IMR-90 (cell line): Measurements from ENCODE around the gene PCBP3. TPM values are rescaled to one million over a fixed set of nuclear protein-coding genes. Genes with fewer than 3 reads are reported as not detected.

Experiments used
- ATAC-seq: fragments of 200-7000 bp; cut with Tn5 transposase; 2 replicates; pipeline ENCODE4 v1.9.1; 2020; ENCODE audit warnings: low read depth, mild to moderate bottlenecking, moderate library complexity
- BruUV-seq: library from RNA; stranded (reverse); fragments of 400-500 nt; replicated peaks from 2 replicates; lab custom pipeline; 2021; lab: Mats Ljungman, UMichigan
- CTCF ChIA-PET: fragments of 300-600 bp; formaldehyde crosslinking; extraction: SDS; loops from one replicate; lab custom pipeline; 2021; ENCODE audit warnings: antibody characterized with exemption; lab: Yijun Ruan, JAX
- POLR2A ChIA-PET: fragments of 300-600 bp; sonication (Branson Sonifier 250); formaldehyde crosslinking; loops from one replicate; lab custom pipeline; 2022; ENCODE audit warnings: antibody characterized with exemption; ENCODE audit not compliant: unreplicated experiment; lab: Charles Lee
- DNase-seq: peaks from one replicate; pipeline ENCODE4 v3.0.0; 2013
- H2AFZ ChIP-seq: replicated peaks from 2 replicates; pipeline ENCODE3; 2013; ENCODE audit warnings: low read length, mild to moderate bottlenecking; ENCODE audit not compliant: poor library complexity
- H2AK5ac ChIP-seq: 2 replicates; pipeline ENCODE4 v1.6.1; 2013; ENCODE audit warnings: low read depth, low read length, inconsistent platforms
- H2AK9ac ChIP-seq: replicated peaks from 2 replicates; pipeline ENCODE3; 2013; ENCODE audit warnings: mild to moderate bottlenecking, low read depth, low read length, moderate library complexity; ENCODE audit not compliant: poor library complexity
- H2BK120ac ChIP-seq: 2 replicates; pipeline ENCODE4 v1.6.1; 2013; ENCODE audit warnings: low read depth, low read length, inconsistent platforms
- H2BK15ac ChIP-seq: 3 replicates; pipeline ENCODE4 v1.6.1; 2013; ENCODE audit warnings: low read depth, low read length, inconsistent platforms
- H2BK20ac ChIP-seq: 2 replicates; pipeline ENCODE4 v1.6.1; 2013; ENCODE audit warnings: low read depth, mild to moderate bottlenecking, inconsistent platforms, low read length, moderate library complexity
- H2BK5ac ChIP-seq: 2 replicates; pipeline ENCODE4 v1.6.1; 2013; ENCODE audit warnings: mild to moderate bottlenecking, low read depth, low read length, inconsistent platforms; ENCODE audit not compliant: poor library complexity, severe bottlenecking
- H3K14ac ChIP-seq: replicated peaks from 2 replicates; pipeline ENCODE4 v1.6.1; 2013; ENCODE audit warnings: low read depth, low read length, inconsistent platforms
- H3K18ac ChIP-seq: 2 replicates; pipeline ENCODE4 v1.6.1; 2013; ENCODE audit warnings: low read depth, low read length, control low read depth
- H3K23ac ChIP-seq: 2 replicates; pipeline ENCODE4 v1.6.1; 2013; ENCODE audit warnings: low read depth, low read length, inconsistent platforms
- H3K27ac ChIP-seq: 2 replicates; pipeline ENCODE4 v1.5.1; 2013; ENCODE audit warnings: mild to moderate bottlenecking, control low read depth, low read length; ENCODE audit not compliant: insufficient read depth
- H3K27me3 ChIP-seq: 2 replicates; pipeline ENCODE4 v1.6.1; 2013; ENCODE audit warnings: low read length; ENCODE audit not compliant: control insufficient read depth, insufficient read depth
- H3K36me3 ChIP-seq: 2 replicates; pipeline ENCODE4 v1.6.1; 2013; ENCODE audit warnings: low read length, mixed read lengths; ENCODE audit not compliant: control insufficient read depth, insufficient read depth
- H3K4ac ChIP-seq: 2 replicates; pipeline ENCODE4 v1.6.1; 2013; ENCODE audit warnings: low read depth, low read length, inconsistent platforms
- H3K4me1 ChIP-seq: 2 replicates; pipeline ENCODE4 v1.6.1; 2013; ENCODE audit warnings: low read length, mixed read lengths; ENCODE audit not compliant: control insufficient read depth, insufficient read depth
- H3K4me2 ChIP-seq: 2 replicates; pipeline ENCODE4 v1.6.1; 2013; ENCODE audit warnings: low read depth, mild to moderate bottlenecking, control low read depth, low read length, moderate library complexity
- H3K4me3 ChIP-seq: 2 replicates; pipeline ENCODE4 v1.5.1; 2013; ENCODE audit warnings: low read depth, mild to moderate bottlenecking, control low read depth, low read length, moderate library complexity; ENCODE audit not compliant: insufficient read depth
- H3K56ac ChIP-seq: 2 replicates; pipeline ENCODE4 v1.6.1; 2013; ENCODE audit warnings: low read length, inconsistent platforms; ENCODE audit not compliant: insufficient read depth; ENCODE audit errors: extremely low read depth
- H3K79me1 ChIP-seq, 2 experiments: 2 replicates each; pipeline ENCODE4 v1.6.1; 2013; ENCODE audit warnings: low read length in 2 of 2, inconsistent platforms in 1 of 2, low read depth in 1 of 2
- H3K9ac ChIP-seq: 2 replicates; pipeline ENCODE4 v1.6.1; 2013; ENCODE audit warnings: low read depth, low read length, control low read depth
- H3K9me1 ChIP-seq: 2 replicates; pipeline ENCODE4 v1.6.1; 2013; ENCODE audit warnings: low read length, inconsistent platforms; ENCODE audit not compliant: insufficient read depth
- H3K9me3 ChIP-seq: 2 replicates; pipeline ENCODE4 v1.6.1; 2013; ENCODE audit warnings: low read length; ENCODE audit not compliant: control insufficient read depth, insufficient read depth
- H4K20me1 ChIP-seq: 2 replicates; pipeline ENCODE4 v1.6.1; 2013; ENCODE audit warnings: low read length, inconsistent platforms; ENCODE audit not compliant: insufficient read depth
- H4K5ac ChIP-seq: 2 replicates; pipeline ENCODE4 v1.6.1; 2013; ENCODE audit warnings: mild to moderate bottlenecking, low read depth, low read length, control low read depth
- H4K8ac ChIP-seq, 2 experiments: 2 replicates each; pipeline ENCODE4 v1.6.1; 2013; ENCODE audit warnings: low read depth in 2 of 2, low read length in 2 of 2, control low read depth in 1 of 2, inconsistent platforms in 1 of 2
- H4K91ac ChIP-seq: 2 replicates; pipeline ENCODE4 v1.6.1; 2013; ENCODE audit warnings: low read depth, low read length, inconsistent platforms; ENCODE audit not compliant: insufficient read depth
- BHLHE40 ChIP-seq: fragments of 150-350 bp; IDR thresholded peaks from 2 replicates; pipeline ENCODE4 v1.6.1; 2016; ENCODE audit warnings: mild to moderate bottlenecking, low read depth, low read length
- CHD1 ChIP-seq: IDR thresholded peaks from 2 replicates; pipeline ENCODE4 v1.6.1; 2012; ENCODE audit warnings: low read depth, low read length, improper control_type of control experiment
- CTCF ChIP-seq: conservative IDR thresholded peaks from 2 replicates; pipeline ENCODE4 v1.5.1; 2012; ENCODE audit warnings: mild to moderate bottlenecking, low read depth, low read length, improper control_type of control experiment
- MAFK ChIP-seq: IDR thresholded peaks from 2 replicates; pipeline ENCODE4 v1.6.1; 2012; ENCODE audit warnings: low read depth, low read length, improper control_type of control experiment
- MAZ ChIP-seq: IDR thresholded peaks from 2 replicates; pipeline ENCODE4 v1.6.1; 2012; ENCODE audit warnings: low read depth, mild to moderate bottlenecking, low read length, improper control_type of control experiment, moderate library complexity, borderline replicate concordance
- POLR2A ChIP-seq: IDR thresholded peaks from 2 replicates; pipeline ENCODE4 v1.6.1; 2012; ENCODE audit warnings: mild to moderate bottlenecking, low read depth, low read length
- RAD21 ChIP-seq: IDR thresholded peaks from 2 replicates; pipeline ENCODE4 v1.6.1; 2012; ENCODE audit warnings: low read length, improper control_type of control experiment
- RCOR1 ChIP-seq: IDR thresholded peaks from 2 replicates; pipeline ENCODE4 v1.6.1; 2012; ENCODE audit warnings: mild to moderate bottlenecking, low read length, improper control_type of control experiment; ENCODE audit not compliant: insufficient replicate concordance
- RFX5 ChIP-seq: IDR thresholded peaks from 2 replicates; pipeline ENCODE4 v1.8.0; 2012; ENCODE audit warnings: low read depth, mild to moderate bottlenecking, low read length, moderate library complexity
- SMC3 ChIP-seq: fragments of 150-350 bp; IDR thresholded peaks from 2 replicates; pipeline ENCODE4 v1.6.1; 2016; ENCODE audit warnings: low read depth, mild to moderate bottlenecking, antibody characterized with exemption, low read length, moderate library complexity
- WGBS, 2 experiments: methylation state at CpG; one replicate each; pipeline versions ENCODE4 v1.1.5 to v1.1.7; 2013; ENCODE audit warnings: missing lambda C conversion rate in 2 of 2; ENCODE audit not compliant: insufficient read length in 1 of 2; ENCODE audit errors: extremely low coverage in 2 of 2; 5-methylcytosine and 5-hydroxymethylcytosine counted together
- dilution Hi-C: fragments of 300-500 bp; cut with HindIII; formaldehyde crosslinking; loops from one replicate; pipeline ENCODE4 v1.14.3; 2018; ENCODE audit warnings: low sequenced_read_pairs; ENCODE audit not compliant: unreplicated experiment
- in situ Hi-C: fragments of 300-500 bp; cut with MboI; formaldehyde crosslinking; loops from 3 replicates; pipeline ENCODE4 v1.14.3; 2019; ENCODE audit warnings: low sequenced_read_pairs, inconsistent platforms, mixed read lengths
- intact Hi-C: fragments of 100-400 bp; cut with micrococcal nuclease; formaldehyde crosslinking; loops from 2 replicates; pipeline ENCODE4 v1.10.0; 2022
- polyA plus RNA-seq, 3 experiments: library from polyadenylated mRNA; depleted of rRNA; stranded (reverse); fragments of >200 nt; gene quantifications; 2 replicates each; pipeline ENCODE4 v1.2.3, GENCODE V29; 2012; ENCODE audit warnings: low replicate concordance in 1 of 3
- total RNA-seq: library from RNA; depleted of rRNA; stranded (reverse); fragments of >200 nt; gene quantifications from 2 replicates; pipeline ENCODE4 v1.2.3, GENCODE V29; 2012

PCBP3 gene
- total and polyA plus RNA-seq, 2 of the 4 experiments (the other 2 are of a cell fraction): 2.9 to 3.9 TPM

- Histone ChIP-seq H3K56ac (no peak overlapping the region), H3K79me1 (no peaks in the 10 kb centered on the region), H2BK120ac (no peak overlapping the region), H3K4me2 (no peak overlapping the region), H2AK9ac (peak overlapping the region; percentile 28), H2AK5ac (no peak overlapping the region), H2BK5ac (no peak overlapping the region), H4K8ac (no peak overlapping the region), H3K36me3 (no peaks in the 10 kb centered on the region), H4K5ac (no peak overlapping the region), H3K9me3 (peaks cover 15% of the 10 kb centered on the region), H3K27me3 (no peaks in the 10 kb centered on the region; the same call in 1 of the 2 replicates), H3K23ac (no peak overlapping the region), H4K20me1 (no peaks in the 10 kb centered on the region), H2BK20ac (no peak overlapping the region), H3K4me3 (no peak overlapping the region), H3K4me1 (no peaks in the 10 kb centered on the region), H4K91ac (no peak overlapping the region), H3K9ac (no peak overlapping the region), H3K14ac (no peak overlapping the region), H3K27ac (no peak overlapping the region), H2AFZ (no peak overlapping the region), H3K9me1 (no peaks in the 10 kb centered on the region), H2BK15ac (no peak overlapping the region), H3K4ac (no peak overlapping the region), H3K18ac (no peak overlapping the region)
- BruUV-seq: no TSS peak
- ChIA-PET POLR2A (no interaction called here), CTCF (no interaction called here)
- TF ChIP-seq RAD21 (no peak), SMC3 (no peak), RFX5 (no peak), MAZ (no peak), MAFK (no peak), CHD1 (no peak), POLR2A (no peak), BHLHE40 (no peak), RCOR1 (no peak), CTCF (no peak)
- intact Hi-C loops (no loop called here), dilution Hi-C loops (no loop called here), in situ Hi-C loops (no loop called here)
- ATAC-seq (no peak), DNase-seq (no peak)
- WGBS, 2 experiments: 92% methylated on average over 2 of the region's 23 CpGs; no CpG with 5 or more reads in 1 of the 2 experiments
Observed at GRCh38 chr21:45940621-45941337, 297.3 kb downstream of the PCBP3 start.
